Measurements from ENCODE around the gene FSTL5. TPM values are rescaled to one million over a fixed set of nuclear protein-coding genes. Genes with fewer than 3 reads are reported as not detected.

The FSTL5 gene
- total RNA-seq, 1 experiment from 2014 or later: 1.9 TPM

DNA sequence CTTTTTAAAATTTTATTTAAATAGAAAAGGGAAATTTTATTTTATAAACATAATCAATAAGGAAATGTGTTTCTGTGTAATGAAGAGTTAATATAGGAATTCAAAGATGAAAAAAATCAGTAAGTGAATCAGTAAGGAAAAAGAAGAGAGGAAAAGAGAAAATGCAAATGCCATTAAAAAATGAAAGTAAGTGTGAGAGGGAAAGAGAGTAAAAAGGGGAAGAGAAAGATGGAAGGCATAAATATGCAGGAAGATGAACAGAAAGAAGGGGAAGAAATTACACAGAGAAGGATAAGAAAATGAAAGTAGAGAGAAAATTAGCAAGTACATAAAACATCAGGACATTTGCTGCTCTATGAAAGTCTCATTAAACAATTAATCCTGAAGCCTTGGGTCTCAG is 349.9 kb downstream of the FSTL5 start:
- Mint-ChIP-seq H3K4me1 (ENCODE audit: low read depth, unreplicated experiment) (no peaks in the 10 kb centered on the region), H3K36me3 (ENCODE audit: insufficient read depth, unreplicated experiment) (no peaks in the 10 kb centered on the region), H3K9me3 (ENCODE audit: unreplicated experiment) (no peaks in the 10 kb centered on the region), H3K27me3 (ENCODE audit: insufficient read depth, unreplicated experiment) (no peaks in the 10 kb centered on the region), H3K27ac (ENCODE audit: unreplicated experiment) (no peak overlapping the region), H3K4me3 (ENCODE audit: unreplicated experiment) (no peak overlapping the region)
- ChIA-PET CTCF (no interaction called here), POLR2A (no interaction called here)
- H3K27me3 ChIP-seq (replicated peaks; ENCODE audit: control insufficient read depth, insufficient read depth, low read length): no peaks in the 10 kb centered on the region
- intact Hi-C loops (cut with micrococcal nuclease; ENCODE audit: unreplicated experiment): no loop called here
- no peaks in the 10 kb centered on the region for H3K9me3 ChIP-seq
- DNase-seq: no peak
- no peaks in the 10 kb centered on the region for H3K36me3 ChIP-seq (ENCODE audit: control insufficient read depth, insufficient read depth, low read length)
- no peaks in the 10 kb centered on the region for H3K4me1 ChIP-seq
- TF ChIP-seq, protein P1, sequence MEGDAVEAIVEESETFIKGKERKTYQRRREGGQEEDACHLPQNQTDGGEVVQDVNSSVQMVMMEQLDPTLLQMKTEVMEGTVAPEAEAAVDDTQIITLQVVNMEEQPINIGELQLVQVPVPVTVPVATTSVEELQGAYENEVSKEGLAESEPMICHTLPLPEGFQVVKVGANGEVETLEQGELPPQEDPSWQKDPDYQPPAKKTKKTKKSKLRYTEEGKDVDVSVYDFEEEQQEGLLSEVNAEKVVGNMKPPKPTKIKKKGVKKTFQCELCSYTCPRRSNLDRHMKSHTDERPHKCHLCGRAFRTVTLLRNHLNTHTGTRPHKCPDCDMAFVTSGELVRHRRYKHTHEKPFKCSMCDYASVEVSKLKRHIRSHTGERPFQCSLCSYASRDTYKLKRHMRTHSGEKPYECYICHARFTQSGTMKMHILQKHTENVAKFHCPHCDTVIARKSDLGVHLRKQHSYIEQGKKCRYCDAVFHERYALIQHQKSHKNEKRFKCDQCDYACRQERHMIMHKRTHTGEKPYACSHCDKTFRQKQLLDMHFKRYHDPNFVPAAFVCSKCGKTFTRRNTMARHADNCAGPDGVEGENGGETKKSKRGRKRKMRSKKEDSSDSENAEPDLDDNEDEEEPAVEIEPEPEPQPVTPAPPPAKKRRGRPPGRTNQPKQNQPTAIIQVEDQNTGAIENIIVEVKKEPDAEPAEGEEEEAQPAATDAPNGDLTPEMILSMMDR (IDR thresholded peaks at IDR 0.05; ENCODE audit: insufficient read depth in 1 of 2, low read depth in 1 of 2, low read length in 1 of 2, severe bottlenecking in 1 of 2, unreplicated experiment in 1 of 2): no peak
- H3K4me3 ChIP-seq (ENCODE audit: low read depth, low read length): no peak overlapping the region
- BruUV-seq (replicated peaks): no TSS peak

DNA sequence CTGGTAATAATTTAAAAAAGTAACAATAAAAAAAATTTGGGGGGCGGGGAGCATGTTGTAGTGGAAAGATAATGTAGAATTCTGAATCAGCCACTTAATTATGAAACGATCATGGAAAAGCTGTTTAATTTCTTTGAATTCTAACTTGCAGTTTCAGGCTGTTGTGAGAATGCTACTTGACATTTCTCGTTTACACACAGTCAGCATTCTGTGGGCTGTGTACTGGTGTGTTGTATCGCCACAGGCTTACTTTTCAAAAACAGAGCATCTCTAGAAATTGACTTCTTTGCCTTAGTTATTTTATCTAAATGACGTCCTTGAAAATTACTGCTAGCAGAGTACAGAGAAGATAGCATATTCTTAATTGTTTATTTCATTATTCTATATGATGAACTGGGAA is 350.4 kb downstream of the FSTL5 start:
- no peak overlapping the region for H3K4me3 ChIP-seq (ENCODE audit: low read depth, low read length)
- Mint-ChIP-seq H3K9me3 (ENCODE audit: unreplicated experiment) (no peaks in the 10 kb centered on the region), H3K27me3 (ENCODE audit: insufficient read depth, unreplicated experiment) (no peaks in the 10 kb centered on the region), H3K4me3 (ENCODE audit: unreplicated experiment) (no peak overlapping the region), H3K36me3 (ENCODE audit: insufficient read depth, unreplicated experiment) (no peaks in the 10 kb centered on the region), H3K27ac (ENCODE audit: unreplicated experiment) (no peak overlapping the region), H3K4me1 (ENCODE audit: low read depth, unreplicated experiment) (no peaks in the 10 kb centered on the region)
- H3K27me3 ChIP-seq (replicated peaks; ENCODE audit: control insufficient read depth, insufficient read depth, low read length): no peaks in the 10 kb centered on the region
- BruUV-seq (replicated peaks): no TSS peak
- H3K4me1 ChIP-seq: no peaks in the 10 kb centered on the region
- intact Hi-C loops (cut with micrococcal nuclease; ENCODE audit: unreplicated experiment): no loop called here
- ChIA-PET POLR2A (no interaction called here), CTCF (no interaction called here)
- H3K9me3 ChIP-seq: no peaks in the 10 kb centered on the region
- TF ChIP-seq, protein P1 (IDR thresholded peaks at IDR 0.05; ENCODE audit: insufficient read depth in 1 of 2, low read depth in 1 of 2, low read length in 1 of 2, severe bottlenecking in 1 of 2, unreplicated experiment in 1 of 2): no peak
- no peaks in the 10 kb centered on the region for H3K36me3 ChIP-seq (ENCODE audit: control insufficient read depth, insufficient read depth, low read length)
- no peak for DNase-seq

DNA sequence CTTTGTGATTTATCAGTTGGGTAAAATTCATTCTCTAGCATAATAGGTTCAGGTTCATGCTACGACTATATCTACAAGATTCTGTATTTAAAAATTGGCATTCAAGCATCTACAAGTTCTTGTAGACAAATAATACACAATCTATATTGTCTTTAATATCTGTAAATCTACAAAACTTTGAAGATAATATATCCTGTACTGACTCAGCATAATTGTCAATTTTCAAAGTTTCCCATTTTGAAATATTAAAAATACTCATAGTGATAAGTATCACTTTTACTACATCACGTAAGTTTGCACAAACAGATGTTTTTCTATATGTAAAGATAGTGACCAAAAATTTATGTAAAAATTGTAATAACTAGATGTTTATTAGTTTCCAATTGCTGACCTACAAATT is 360.6 kb downstream of the FSTL5 start:
- no peaks in the 10 kb centered on the region for H3K27me3 Mint-ChIP-seq (ENCODE audit: insufficient read depth, unreplicated experiment)
- TF ChIP-seq, protein P1 (IDR thresholded peaks at IDR 0.05; ENCODE audit: insufficient read depth in 1 of 2, low read depth in 1 of 2, low read length in 1 of 2, severe bottlenecking in 1 of 2, unreplicated experiment in 1 of 2): no peak
- no peak overlapping the region for H3K4me3 ChIP-seq (ENCODE audit: low read depth, low read length)
- ChIA-PET CTCF (no interaction called here), POLR2A (no interaction called here)
- no peaks in the 10 kb centered on the region for H3K27me3 ChIP-seq (replicated peaks; ENCODE audit: control insufficient read depth, insufficient read depth, low read length)
- no peaks in the 10 kb centered on the region for H3K36me3 ChIP-seq (ENCODE audit: control insufficient read depth, insufficient read depth, low read length)
- no peaks in the 10 kb centered on the region for H3K9me3 ChIP-seq
- intact Hi-C loops (cut with micrococcal nuclease; ENCODE audit: unreplicated experiment): no loop called here
- H3K27ac Mint-ChIP-seq (ENCODE audit: unreplicated experiment): no peak overlapping the region
- no peak overlapping the region for H3K4me3 Mint-ChIP-seq (ENCODE audit: unreplicated experiment)
- no TSS peak for BruUV-seq (replicated peaks)
- DNase-seq: no peak
- no peaks in the 10 kb centered on the region for H3K4me1 ChIP-seq
- no peaks in the 10 kb centered on the region for H3K9me3 Mint-ChIP-seq (ENCODE audit: unreplicated experiment)
- H3K4me1 Mint-ChIP-seq (ENCODE audit: low read depth, unreplicated experiment): no peaks in the 10 kb centered on the region
- no peaks in the 10 kb centered on the region for H3K36me3 Mint-ChIP-seq (ENCODE audit: insufficient read depth, unreplicated experiment)
